Keratinocyte (primary cell): ENCODE data around the gene BID. TPM values are rescaled to one million over a fixed set of nuclear protein-coding genes. Genes with fewer than 3 reads are reported as not detected.

Experiments used
- DNase-seq: peaks from one replicate; pipeline ENCODE4 v3.0.0-alpha.2; 2011; ENCODE audit warnings: low read depth, missing footprints, low spot score
- FAIRE-seq: peaks from 2 replicates; lab custom pipeline; 2011; peaks lifted over from hg19 to GRCh38; lab: Jason Lieb, UNC
- H2AFZ ChIP-seq: 2 replicates; pipeline ENCODE4 v1.6.0; 2012; ENCODE audit warnings: low read length, control low read depth, inconsistent platforms; ENCODE audit not compliant: control insufficient read depth
- H3K27ac ChIP-seq: 2 replicates; pipeline ENCODE4 v1.5.1; 2011; ENCODE audit warnings: low read length; ENCODE audit not compliant: control insufficient read depth, insufficient read depth
- H3K27me3 ChIP-seq: 3 replicates; pipeline ENCODE4 v1.6.0; 2011; ENCODE audit warnings: low read length; ENCODE audit not compliant: control insufficient read depth, insufficient read depth; ENCODE audit errors: extremely low read depth
- H3K36me3 ChIP-seq, 2 experiments: 2 replicates in 1 of 2; 3 replicates in 1 of 2; pipeline ENCODE4 v1.5.1; 2011; ENCODE audit warnings: low read length in 2 of 2, mild to moderate bottlenecking in 1 of 2; ENCODE audit not compliant: control insufficient read depth in 2 of 2, insufficient read depth in 2 of 2; ENCODE audit errors: extremely low read depth in 1 of 2
- H3K4me1 ChIP-seq: 3 replicates; pipeline ENCODE4 v1.5.1; 2011; ENCODE audit warnings: low read length; ENCODE audit not compliant: control insufficient read depth, insufficient read depth; ENCODE audit errors: extremely low read depth
- H3K4me2 ChIP-seq: 3 replicates; pipeline ENCODE4 v1.6.0; 2011; ENCODE audit warnings: low read depth, low read length; ENCODE audit not compliant: control insufficient read depth, insufficient read depth; ENCODE audit errors: extremely low read depth
- H3K4me3 ChIP-seq, 3 experiments: fragments of 200-600 bp in 1 of 3; sonication (generic) in 1 of 3; 2 replicates in 2 of 3; 3 replicates in 1 of 3; pipeline ENCODE4 v1.5.1; 2011 to 2016; ENCODE audit warnings: low read length in 3 of 3, mild to moderate bottlenecking in 3 of 3, control low read depth in 2 of 3, inconsistent platforms in 1 of 3, low read depth in 1 of 3, mixed read lengths in 1 of 3, mixed run types in 1 of 3, moderate library complexity in 1 of 3; ENCODE audit not compliant: control insufficient read depth in 2 of 3, insufficient read depth in 2 of 3; ENCODE audit errors: extremely low read depth in 1 of 3
- H3K79me2 ChIP-seq: 2 replicates; pipeline ENCODE4 v1.6.0; 2012; ENCODE audit warnings: low read length; ENCODE audit not compliant: control insufficient read depth, insufficient read depth
- H3K9ac ChIP-seq: 3 replicates; pipeline ENCODE4 v1.6.0; 2011; ENCODE audit warnings: low read length; ENCODE audit not compliant: control insufficient read depth, insufficient read depth; ENCODE audit errors: extremely low read depth
- H3K9me1 ChIP-seq: 3 replicates; pipeline ENCODE4 v1.6.0; 2011; ENCODE audit warnings: low read length; ENCODE audit not compliant: control insufficient read depth, insufficient read depth; ENCODE audit errors: extremely low read depth
- H3K9me3 ChIP-seq: 2 replicates; pipeline ENCODE4 v1.5.1; 2012; ENCODE audit warnings: low read depth, low read length; ENCODE audit not compliant: control insufficient read depth
- H4K20me1 ChIP-seq: 3 replicates; pipeline ENCODE4 v1.6.0; 2011; ENCODE audit warnings: low read length; ENCODE audit not compliant: control insufficient read depth, insufficient read depth; ENCODE audit errors: extremely low read depth
- EZH2 ChIP-seq: IDR thresholded peaks from one replicate; pipeline ENCODE4 v1.6.1; 2012; ENCODE audit warnings: inconsistent platforms, mild to moderate bottlenecking, low read length, moderate library complexity
- dilution Hi-C: fragments of 300-500 bp; cut with MboI; formaldehyde crosslinking; loops from one replicate; pipeline ENCODE4 v1.7.0; 2020; ENCODE audit warnings: low sequenced_read_pairs; ENCODE audit not compliant: extremely low pct_ligation_motif_present
- polyA plus RNA-seq, 5 experiments: library from polyadenylated mRNA; depleted of rRNA in 3 of 5; stranded (reverse) in 3 of 5; stranded (forward) in 1 of 5; unstranded in 1 of 5; fragments of >200 nt; gene quantifications; 1 replicate in 1 of 5; 2 replicates in 3 of 5; 3 replicates in 1 of 5; pipeline versions ENCODE4 v1.2.1 to v1.2.3, GENCODE V29; 2011 to 2012; ENCODE audit warnings: missing spikeins in 2 of 5, low read depth in 1 of 5, low replicate concordance in 1 of 5
- TF ChIP-seq, protein P1 (sequence below), 3 experiments: IDR thresholded peaks in 1 of 3; conservative IDR thresholded peaks in 1 of 3; optimal IDR thresholded peaks in 1 of 3; 2 replicates in 2 of 3; 3 replicates in 1 of 3; pipeline versions ENCODE3 to v1.5.1; 2011; ENCODE audit warnings: low read length in 3 of 3, mild to moderate bottlenecking in 3 of 3, moderate library complexity in 2 of 3, control low read depth in 1 of 3, inconsistent platforms in 1 of 3; ENCODE audit not compliant: insufficient read depth in 2 of 3; ENCODE audit errors: extremely low read depth in 1 of 3

Gene BID
- polyA plus RNA-seq, 1 donor (not counting 4 experiments of a cell fraction or from before 2014, with no cell fraction given) = 46.0 TPM

DNA sequence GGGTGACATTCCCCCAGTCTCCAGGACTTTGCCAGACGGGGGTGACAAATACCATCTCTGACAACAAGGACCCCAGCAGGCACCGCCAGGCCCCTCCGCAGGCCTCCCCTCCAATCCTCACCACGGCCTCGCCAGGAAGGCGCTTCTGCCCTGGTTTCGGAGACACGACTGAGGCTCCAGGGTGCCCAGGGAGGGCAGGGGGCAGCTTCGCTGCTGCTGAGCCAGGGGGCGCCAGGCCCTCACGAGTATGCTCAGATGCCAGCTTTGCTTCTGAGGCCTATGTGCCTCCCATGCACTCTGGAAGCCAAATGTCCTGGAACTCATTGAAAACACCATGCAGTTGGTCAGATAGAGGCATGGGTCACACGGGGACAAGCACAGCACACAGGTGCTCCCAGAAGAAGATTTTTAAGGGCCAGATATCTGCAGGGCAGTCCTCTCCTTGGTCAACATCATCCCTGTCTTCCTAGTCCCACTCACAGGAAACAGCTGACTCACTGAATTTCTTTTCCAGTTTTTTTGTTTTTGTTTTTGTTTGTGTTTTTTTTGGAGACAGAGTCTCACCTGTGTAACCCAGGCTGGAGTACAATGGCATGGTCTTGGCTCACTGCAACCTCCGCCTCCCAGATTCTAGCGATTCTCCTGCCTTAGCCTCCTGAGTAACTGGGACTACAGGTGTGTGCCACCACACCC is 19.9 kb downstream of the BID start:
- FAIRE-seq (no peak), DNase-seq (no peak)
- TF ChIP-seq, protein P1, sequence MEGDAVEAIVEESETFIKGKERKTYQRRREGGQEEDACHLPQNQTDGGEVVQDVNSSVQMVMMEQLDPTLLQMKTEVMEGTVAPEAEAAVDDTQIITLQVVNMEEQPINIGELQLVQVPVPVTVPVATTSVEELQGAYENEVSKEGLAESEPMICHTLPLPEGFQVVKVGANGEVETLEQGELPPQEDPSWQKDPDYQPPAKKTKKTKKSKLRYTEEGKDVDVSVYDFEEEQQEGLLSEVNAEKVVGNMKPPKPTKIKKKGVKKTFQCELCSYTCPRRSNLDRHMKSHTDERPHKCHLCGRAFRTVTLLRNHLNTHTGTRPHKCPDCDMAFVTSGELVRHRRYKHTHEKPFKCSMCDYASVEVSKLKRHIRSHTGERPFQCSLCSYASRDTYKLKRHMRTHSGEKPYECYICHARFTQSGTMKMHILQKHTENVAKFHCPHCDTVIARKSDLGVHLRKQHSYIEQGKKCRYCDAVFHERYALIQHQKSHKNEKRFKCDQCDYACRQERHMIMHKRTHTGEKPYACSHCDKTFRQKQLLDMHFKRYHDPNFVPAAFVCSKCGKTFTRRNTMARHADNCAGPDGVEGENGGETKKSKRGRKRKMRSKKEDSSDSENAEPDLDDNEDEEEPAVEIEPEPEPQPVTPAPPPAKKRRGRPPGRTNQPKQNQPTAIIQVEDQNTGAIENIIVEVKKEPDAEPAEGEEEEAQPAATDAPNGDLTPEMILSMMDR (optimal IDR thresholded peaks at IDR 0.05 in 1 of 3, IDR thresholded peaks at IDR 0.05 in 1 of 3, conservative IDR thresholded peaks at IDR 0.05 in 1 of 3; ENCODE audit: extremely low read depth in 1 of 3, insufficient read depth in 2 of 3, low read length in 3 of 3) = peak; percentile 11 to 67 (median 13)
- TF ChIP-seq EZH2 = no peak
- Histone ChIP-seq H3K4me2 (no peak overlapping the region), H3K27ac (no peak overlapping the region), H3K79me2 (no peaks in the 10 kb centered on the region), H3K36me3 (no peaks in the 10 kb centered on the region), H3K4me3 (no peak overlapping the region), H4K20me1 (no peaks in the 10 kb centered on the region), H3K27me3 (no peaks in the 10 kb centered on the region), H3K4me1 (no peaks in the 10 kb centered on the region), H3K9ac (no peak overlapping the region), H3K9me1 (no peaks in the 10 kb centered on the region), H2AFZ (no peak overlapping the region), H3K9me3 (no peaks in the 10 kb centered on the region)
- dilution Hi-C loops = no loop called here

DNA sequence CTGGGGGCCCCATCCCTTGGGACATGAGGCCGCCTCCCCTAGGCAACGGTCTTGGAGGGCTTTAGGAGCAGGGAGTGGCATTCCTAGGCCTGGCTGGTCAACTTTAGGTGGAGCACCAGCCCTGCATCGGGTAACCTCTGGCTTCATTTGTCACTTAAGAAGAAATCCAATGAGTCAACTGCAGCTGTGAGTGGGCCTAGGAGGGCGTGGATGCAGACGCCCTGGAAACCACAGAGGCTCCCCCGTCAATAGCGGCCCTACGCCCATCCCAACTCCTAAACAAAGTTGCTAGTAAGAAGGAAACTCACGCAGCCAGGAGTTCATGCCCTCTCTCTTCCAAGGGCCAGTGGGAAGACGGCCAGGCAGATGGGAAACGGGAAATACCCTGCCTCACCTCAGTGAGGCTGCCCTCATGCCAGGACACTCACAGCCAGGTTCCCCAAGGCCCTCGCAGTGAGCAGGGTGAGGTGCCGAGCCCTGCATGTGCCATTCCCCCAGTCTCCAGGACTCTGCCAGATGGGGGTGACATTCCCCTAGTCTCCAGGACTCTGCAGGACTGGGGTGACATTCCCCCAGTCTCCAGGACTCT is 20.8 kb downstream of the BID start:
- H3K4me2 ChIP-seq = no peak overlapping the region
- H3K27ac ChIP-seq = no peak overlapping the region
- FAIRE-seq (no peak), DNase-seq (no peak)
- H3K36me3 ChIP-seq = no peaks in the 10 kb centered on the region
- no peaks in the 10 kb centered on the region for H4K20me1 ChIP-seq
- H3K9me3 ChIP-seq = no peaks in the 10 kb centered on the region
- H3K9me1 ChIP-seq = no peaks in the 10 kb centered on the region
- no peaks in the 10 kb centered on the region for H3K79me2 ChIP-seq
- no peak overlapping the region for H3K9ac ChIP-seq
- TF ChIP-seq, protein P1 (optimal IDR thresholded peaks at IDR 0.05 in 1 of 3, IDR thresholded peaks at IDR 0.05 in 1 of 3, conservative IDR thresholded peaks at IDR 0.05 in 1 of 3; ENCODE audit: extremely low read depth in 1 of 3, insufficient read depth in 2 of 3, low read length in 3 of 3) = no peak
- TF ChIP-seq EZH2 = no peak
- H3K4me3 ChIP-seq = no peak overlapping the region
- no peak overlapping the region for H2AFZ ChIP-seq
- H3K4me1 ChIP-seq = no peaks in the 10 kb centered on the region
- no peaks in the 10 kb centered on the region for H3K27me3 ChIP-seq
- dilution Hi-C loops = no loop called here
